Activated T-cell treated with anti-CD3 and anti-CD28 coated beads for 48 hours (primary cell): ENCODE data around the gene CD8B2.
A peak's percentile ranks its signal among the peaks of the same experiment; 100 is the strongest.
"Not testable (repeated sequence)": the region's sequence is repeated elsewhere in the genome, so short reads cannot be mapped to it uniquely, and the experiment has no call there.

Experiments
- DNase-seq: peaks from one replicate; pipeline ENCODE4 v3.0.0-alpha.2; 2020; ENCODE audit warnings: low read depth

CD8B2 gene

DNA sequence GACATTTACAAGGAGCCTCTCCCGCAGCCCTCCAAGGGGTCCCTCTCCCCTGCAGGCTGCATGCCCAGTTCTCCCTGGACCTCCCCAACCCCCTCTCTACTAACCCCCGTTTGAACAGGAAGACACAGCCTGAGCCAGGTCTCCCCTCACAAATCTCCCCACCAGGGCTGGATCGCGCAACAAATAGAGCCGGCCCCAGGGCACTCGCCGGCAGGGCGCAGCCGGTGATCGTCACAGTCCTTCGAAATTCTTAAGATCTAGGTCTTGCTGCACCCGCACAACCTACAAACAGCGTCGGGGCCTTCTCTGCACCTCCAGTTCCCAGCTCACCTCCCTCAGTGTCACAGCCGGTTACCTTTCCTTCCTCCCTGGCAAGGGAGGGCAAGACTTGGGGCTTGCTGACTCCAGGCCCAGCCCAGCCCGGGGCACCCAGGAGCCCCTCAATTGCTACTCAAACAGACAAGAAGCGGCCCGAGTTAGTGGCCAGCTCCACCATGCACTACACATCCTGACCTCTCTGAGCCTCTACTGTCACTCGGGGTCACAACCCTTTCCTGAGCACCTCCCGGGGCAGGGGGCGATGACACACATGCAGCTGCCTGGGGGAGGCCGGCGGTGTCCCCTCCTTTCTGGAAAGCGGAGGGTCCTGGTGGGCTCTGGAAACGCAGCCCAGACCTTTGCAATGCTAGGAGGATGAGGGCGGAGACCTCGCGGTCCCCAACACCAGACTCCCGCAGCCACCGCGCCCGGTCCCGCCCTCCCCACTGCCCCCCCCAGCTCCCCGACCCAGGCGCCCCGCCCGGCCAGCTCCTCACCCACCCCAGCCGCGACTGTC lies at the start of gene CD8B2:
Gene CD8B2, plus strand, starts transcription at position 814 of the 835 bp plus-strand sequence. CDS start 63 bp downstream, outside the sequence.
- not testable (repeated sequence) for DNase-seq

DNA sequence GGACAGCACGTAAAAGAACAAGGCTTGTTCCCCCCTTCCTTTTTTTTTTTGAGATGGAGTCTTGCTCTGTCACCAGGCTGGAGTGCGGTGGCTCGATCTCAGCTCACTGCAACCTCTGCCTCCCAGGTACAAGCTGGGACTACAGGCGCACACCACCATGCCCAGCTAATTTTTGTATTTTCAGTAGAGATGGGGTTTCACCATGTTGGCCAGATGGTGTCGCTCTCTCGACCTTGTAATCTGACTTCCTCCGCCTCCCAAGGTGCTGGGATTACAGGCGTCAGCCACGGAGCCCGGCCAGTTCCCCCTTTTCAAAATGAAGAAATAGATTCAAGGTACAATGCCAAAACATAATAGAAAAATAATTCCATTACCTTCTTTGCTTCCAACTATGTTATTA lies 25.3 kb upstream of the CD8B2 start:
- not testable (repeated sequence) for DNase-seq

- DNase-seq: not testable (repeated sequence)
Measured at GRCh38 chr2:106467516-106467915, 19.6 kb upstream of the CD8B2 start.

GRCh38 chr2:106468107-106468506 lies 19.1 kb upstream of the CD8B2 start, which contains the start of gene RGPD3:
Gene RGPD3, minus strand, starts transcription at chr2:106468413. Its CDS starts 125 bp downstream, at chr2:106468288.
- DNase-seq: not testable (repeated sequence)

DNA sequence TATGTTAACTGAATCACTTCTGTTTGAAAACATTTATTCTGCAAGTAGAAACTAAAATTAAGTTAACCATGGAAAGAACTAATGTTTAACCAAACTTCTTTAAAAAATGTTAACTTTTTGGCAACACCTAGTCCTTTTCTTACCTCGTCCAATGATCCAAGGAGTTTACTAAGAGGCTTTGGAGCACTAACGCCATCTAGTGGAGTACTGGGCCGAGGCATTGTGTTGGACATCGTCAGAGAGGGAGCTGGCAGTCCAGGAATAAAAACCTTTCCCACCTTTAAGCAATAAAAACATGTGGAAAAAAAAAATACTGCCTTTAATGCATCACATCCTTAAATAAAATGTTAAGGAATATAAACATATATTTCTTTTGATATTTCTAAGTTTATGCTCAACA lies 16.5 kb upstream of the CD8B2 start:
- DNase-seq: peak; percentile 20

DNA sequence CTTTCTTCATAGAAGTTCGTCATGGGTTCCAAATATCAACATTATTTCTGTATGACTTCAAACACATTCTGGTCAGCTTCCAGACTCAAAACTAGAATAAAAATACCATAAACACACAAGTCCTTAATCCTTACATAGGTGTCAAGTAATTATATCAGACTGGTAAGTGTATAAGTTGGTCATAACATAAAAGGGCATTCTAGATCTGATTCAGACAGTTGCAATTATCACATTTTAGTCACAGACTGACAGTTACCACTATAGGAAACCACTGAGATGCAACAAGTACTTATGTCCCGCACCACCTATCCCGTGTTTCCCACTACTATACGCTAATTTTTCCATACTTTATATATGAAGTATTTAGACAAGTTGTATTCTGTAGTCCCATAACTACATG lies 9.5 kb upstream of the CD8B2 start:
- DNase-seq: not testable (repeated sequence)

DNA sequence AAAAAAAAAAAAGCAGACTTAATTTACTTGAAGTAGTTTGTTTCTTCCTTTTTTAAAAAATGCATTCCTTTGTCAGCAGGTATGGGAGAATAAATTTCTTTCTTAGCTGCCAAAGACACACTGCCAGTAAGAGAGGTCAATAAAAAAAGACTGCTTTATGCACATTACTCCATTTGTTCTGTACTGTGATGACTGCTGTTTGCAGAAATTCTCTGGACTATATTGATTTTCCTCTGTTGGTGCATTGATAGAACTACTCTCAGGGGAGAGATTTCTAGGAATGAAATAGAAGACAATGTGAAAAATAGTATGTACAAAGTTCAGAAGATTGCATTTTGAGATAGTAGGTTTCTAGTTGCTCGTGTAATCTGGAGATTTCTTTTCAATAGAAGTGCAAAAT lies 7.6 kb upstream of the CD8B2 start:
- not testable (repeated sequence) for DNase-seq

GRCh38 chr2:106487386-106488191 lies 425 bp downstream of the CD8B2 start:
- not testable (repeated sequence) for DNase-seq

GRCh38 chr2:106489701-106490100 lies 2.5 kb downstream of the CD8B2 start:
- not testable (repeated sequence) for DNase-seq

DNA sequence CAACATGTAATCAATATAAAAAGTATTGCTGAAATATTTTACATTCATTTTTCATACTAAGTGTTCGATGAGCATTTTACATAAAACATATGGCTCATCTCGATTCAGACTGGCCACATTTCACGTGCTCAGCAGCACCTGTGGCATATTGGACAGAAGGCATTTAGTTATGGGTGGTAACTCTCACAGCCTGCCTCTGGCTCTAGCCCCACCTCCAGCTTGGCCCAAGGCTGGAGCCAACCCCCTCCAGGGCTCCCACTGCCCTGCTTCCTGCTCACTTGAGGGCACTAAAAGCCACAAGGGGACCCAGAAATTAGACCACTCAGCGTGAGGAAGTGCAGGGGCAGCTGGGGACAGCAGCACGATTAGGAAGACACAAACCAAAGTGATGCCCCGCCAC lies 5.2 kb downstream of the CD8B2 start:
- not testable (repeated sequence) for DNase-seq

DNA sequence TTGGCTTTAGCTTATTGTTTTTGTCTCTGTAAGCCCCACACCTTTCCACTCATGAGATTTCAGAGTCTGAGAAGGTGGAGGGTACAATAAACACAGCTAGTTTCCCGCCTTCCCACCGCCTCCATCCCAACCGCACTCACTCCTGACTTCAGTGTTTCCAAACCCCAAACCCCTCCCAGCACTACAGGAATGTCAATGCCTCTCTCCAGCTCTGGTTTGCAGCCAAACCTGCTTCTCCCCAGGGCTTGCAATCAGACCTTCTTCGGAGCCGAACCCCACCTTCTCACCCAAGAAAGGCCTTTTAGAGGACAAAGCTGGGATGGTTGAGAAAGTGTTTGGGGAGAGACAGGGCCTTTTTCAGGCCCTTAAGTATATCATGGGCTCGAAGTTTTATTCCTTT lies 5.7 kb downstream of the CD8B2 start:
- not testable (repeated sequence) for DNase-seq

DNA sequence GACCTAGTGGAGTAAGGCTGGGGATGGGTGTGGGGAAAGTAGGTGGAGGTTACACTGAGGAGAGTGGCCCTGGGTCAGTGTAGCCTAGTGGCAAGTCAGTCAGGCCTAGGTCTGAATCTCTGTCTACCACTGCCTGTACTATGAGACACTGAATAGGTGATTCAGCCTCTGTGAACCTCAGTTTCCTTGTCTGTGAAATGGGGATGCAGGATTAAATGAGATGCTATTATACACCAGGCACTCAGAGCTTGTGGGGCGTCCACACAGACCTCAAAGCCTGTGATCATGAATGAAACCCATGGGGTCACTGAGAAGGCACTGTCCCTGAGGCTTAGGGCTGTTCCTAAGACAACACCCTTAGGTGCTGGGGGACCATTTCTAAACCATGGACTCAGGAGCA lies 11.4 kb downstream of the CD8B2 start:
- DNase-seq: not testable (repeated sequence)

DNA sequence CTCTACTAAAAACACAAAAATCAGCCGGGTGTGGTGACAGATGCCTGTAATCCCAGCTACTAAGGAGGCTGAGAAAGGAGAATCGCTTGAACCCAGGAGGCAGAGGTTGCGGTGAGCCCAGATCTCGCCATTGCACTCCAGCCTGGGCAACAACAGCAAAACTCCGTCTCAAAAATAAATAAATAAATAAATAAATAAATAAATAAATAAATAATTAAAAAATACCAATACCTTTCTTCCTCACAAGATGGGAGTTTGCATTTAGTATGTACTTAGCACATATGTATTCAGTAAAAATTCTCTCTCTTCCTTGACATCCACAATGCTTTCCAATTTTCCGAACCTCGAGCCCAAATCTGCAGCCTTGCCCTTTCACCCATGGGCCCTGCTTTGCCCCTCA lies 13.2 kb downstream of the CD8B2 start:
- not testable (repeated sequence) for DNase-seq

- not testable (repeated sequence) for DNase-seq
Measured at GRCh38 chr2:106502351-106502750, 15.2 kb downstream of the CD8B2 start.

- DNase-seq: not testable (repeated sequence)
Measured at GRCh38 chr2:106504192-106504591, 17.0 kb downstream of the CD8B2 start.

DNA sequence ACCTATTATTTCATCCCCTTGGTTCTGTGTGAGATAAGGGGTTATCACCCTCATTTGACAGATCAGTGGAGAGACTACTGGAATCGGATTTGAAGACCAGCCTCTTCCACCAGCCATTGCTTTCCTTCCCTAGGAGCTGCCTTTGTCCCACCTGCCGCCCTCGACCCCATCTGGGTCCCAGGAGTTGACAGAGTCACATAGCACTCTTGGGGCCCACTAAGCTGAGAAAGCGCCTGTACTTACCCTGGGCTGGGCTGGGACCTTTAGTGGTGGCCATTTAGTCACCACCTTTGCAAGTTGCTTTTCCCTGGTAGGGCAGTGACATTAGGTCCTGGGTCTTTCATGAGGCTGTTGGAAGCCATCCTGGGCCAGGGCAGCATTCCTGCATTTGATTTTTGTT lies 17.6 kb downstream of the CD8B2 start:
- DNase-seq: not testable (repeated sequence)

DNA sequence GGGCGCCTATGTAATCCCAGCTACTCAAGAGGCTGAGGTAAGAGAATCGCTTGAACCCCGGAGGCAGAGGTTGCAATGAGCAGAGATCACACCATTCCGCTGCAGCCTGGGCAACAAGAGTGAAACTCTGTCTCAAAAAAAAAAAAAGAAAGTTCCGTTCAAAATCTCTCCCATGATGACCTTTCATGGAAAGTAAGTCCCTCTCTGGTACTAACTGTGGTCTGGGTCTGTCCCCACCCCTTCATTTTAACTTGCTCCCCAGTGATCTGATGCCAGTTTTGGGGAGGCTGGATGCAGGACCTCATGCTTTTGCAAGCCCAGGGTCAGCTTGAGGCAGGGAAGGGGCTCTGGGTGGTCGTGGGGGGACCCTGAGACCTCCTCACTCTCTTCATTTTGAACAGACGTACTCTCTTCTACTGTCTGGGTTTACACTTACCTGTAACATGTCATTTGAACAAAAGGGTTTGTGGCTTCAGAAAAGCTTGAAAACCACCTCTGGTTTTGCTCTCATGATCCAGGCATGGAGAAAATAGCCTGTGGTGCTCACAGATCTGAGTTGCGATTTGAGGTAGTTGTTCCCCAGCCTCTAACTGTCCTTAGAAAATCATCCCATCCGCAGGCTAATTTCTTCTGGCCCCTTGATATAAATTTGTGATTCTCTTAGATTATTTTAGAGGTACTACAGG lies 19.0 kb downstream of the CD8B2 start:
- not testable (repeated sequence) for DNase-seq

- not testable (repeated sequence) for DNase-seq
Measured at GRCh38 chr2:106508660-106509373, 21.7 kb downstream of the CD8B2 start.

DNA sequence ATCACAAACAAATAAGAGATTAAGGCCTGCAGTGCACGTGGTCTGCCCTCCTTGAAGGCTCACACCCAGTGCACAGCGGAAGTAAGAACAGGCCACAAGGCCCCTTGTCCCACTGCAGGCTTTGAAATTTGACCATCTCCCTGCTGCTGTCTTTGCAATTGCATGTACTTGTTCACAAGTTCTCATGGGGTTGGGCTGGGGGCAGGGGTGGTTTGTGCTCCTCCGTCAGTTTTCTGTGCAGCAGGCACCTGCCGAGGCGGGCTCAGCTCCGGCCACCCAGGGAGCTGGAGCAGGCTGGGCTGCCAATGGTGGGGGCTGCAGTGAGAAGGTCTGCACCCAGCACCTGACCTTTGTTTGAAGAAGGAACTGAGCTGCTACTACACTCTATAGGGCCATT lies 22.2 kb downstream of the CD8B2 start:
- not testable (repeated sequence) for DNase-seq

DNA sequence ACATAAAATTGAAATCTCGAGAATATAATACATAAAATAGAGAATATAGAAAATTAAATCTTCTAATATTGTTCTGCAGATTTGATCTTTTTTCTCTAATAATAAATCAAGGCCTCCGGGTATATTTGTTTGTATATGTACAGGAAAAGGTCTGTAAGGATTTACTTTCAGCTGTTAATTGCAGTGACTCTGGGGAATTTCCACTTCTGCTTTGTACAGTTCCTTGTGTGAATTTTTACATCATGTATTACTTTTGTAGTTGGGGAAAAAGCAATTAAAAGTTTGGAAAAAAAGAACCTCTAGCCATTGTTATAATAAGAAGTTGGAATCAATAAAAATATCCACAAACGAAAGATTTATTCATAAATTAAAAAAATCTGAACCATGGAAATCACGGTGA lies 23.6 kb downstream of the CD8B2 start:
- not testable (repeated sequence) for DNase-seq

GRCh38 chr2:106511476-106511901 lies 24.3 kb downstream of the CD8B2 start:
- DNase-seq: peak; percentile 38
